ENCODE results near the gene SHROOM4.

Gene SHROOM4

GRCh38 chrX:50813843-50814661 is at the start of gene SHROOM4:
SHROOM4 (minus strand) TSS chrX:50814194; CDS start chrX:50814018, 176 bp downstream.
- no peak for DNase-seq

- no peak for DNase-seq
Measured at GRCh38 chrX:50863471-50863870, 49.5 kb upstream of the SHROOM4 start.

- DNase-seq: no peak
Measured at GRCh38 chrX:50860518-50860917, 46.5 kb upstream of the SHROOM4 start.

GRCh38 chrX:50858548-50858947 is 44.6 kb upstream of the SHROOM4 start:
- DNase-seq: no peak

GRCh38 chrX:50853399-50853798 is 39.4 kb upstream of the SHROOM4 start:
- no peak for DNase-seq

- no peak for DNase-seq
Measured at GRCh38 chrX:50852524-50852923, 38.5 kb upstream of the SHROOM4 start.

- no peak for DNase-seq
Measured at GRCh38 chrX:50842221-50842620, 28.2 kb upstream of the SHROOM4 start.

GRCh38 chrX:50839730-50840129 is 25.7 kb upstream of the SHROOM4 start:
- DNase-seq: no peak

- DNase-seq: no peak
Measured at GRCh38 chrX:50838820-50839600, 25.0 kb upstream of the SHROOM4 start.

GRCh38 chrX:50827996-50828395 is 14.0 kb upstream of the SHROOM4 start:
- no peak for DNase-seq

GRCh38 chrX:50825825-50826224 is 11.8 kb upstream of the SHROOM4 start:
- DNase-seq: no peak

GRCh38 chrX:50818986-50819385 is 5.0 kb upstream of the SHROOM4 start:
- DNase-seq: no peak

- DNase-seq: no peak
Measured at GRCh38 chrX:50815120-50815519, 1.1 kb upstream of the SHROOM4 start.

- no peak for DNase-seq
Measured at GRCh38 chrX:50814701-50815100, 707 bp upstream of the SHROOM4 start.

GRCh38 chrX:50812995-50813842 is 775 bp downstream of the SHROOM4 start:
- DNase-seq: peak; percentile 24

GRCh38 chrX:50805276-50805675 is 8.7 kb downstream of the SHROOM4 start:
- DNase-seq: no peak

- DNase-seq: no peak
Measured at GRCh38 chrX:50801135-50801534, 12.9 kb downstream of the SHROOM4 start.

GRCh38 chrX:50799531-50799961 is 14.4 kb downstream of the SHROOM4 start:
- no peak for DNase-seq

GRCh38 chrX:50798783-50799182 is 15.2 kb downstream of the SHROOM4 start:
- no peak for DNase-seq

GRCh38 chrX:50787099-50787498 is 26.9 kb downstream of the SHROOM4 start:
- no peak for DNase-seq

GRCh38 chrX:50780144-50780543 is 33.9 kb downstream of the SHROOM4 start:
- no peak for DNase-seq

- no peak for DNase-seq
Measured at GRCh38 chrX:50779694-50780093, 34.3 kb downstream of the SHROOM4 start.

- no peak for DNase-seq
Measured at GRCh38 chrX:50778272-50778671, 35.7 kb downstream of the SHROOM4 start.

Data from stimulated activated CD8-positive, alpha-beta memory T cell treated with anti-CD3 and anti-CD28 coated beads, Interleukin-4, amount 100 ng/mL, for 48 hours (primary cell).